H9 (cell line): ENCODE results near the gene FBXL15. TPM values are rescaled to one million over a fixed set of nuclear protein-coding genes. Genes with fewer than 3 reads are reported as not detected.

Experiments used
- DNase-seq: peaks from one replicate; pipeline ENCODE4 v3.0.0-alpha.2; 2017
- H2AFZ ChIP-seq: one replicate; pipeline ENCODE4 v1.6.1; 2013; ENCODE audit warnings: mild to moderate bottlenecking, low read length, control low read depth, moderate library complexity
- H2AK5ac ChIP-seq: 2 replicates; pipeline ENCODE4 v1.6.1; 2013; ENCODE audit warnings: low read length, control low read depth, mixed read lengths; ENCODE audit not compliant: insufficient read length
- H2BK120ac ChIP-seq: one replicate; pipeline ENCODE4 v1.6.1; 2013; ENCODE audit warnings: low read depth, mild to moderate bottlenecking, low read length, control low read depth, inconsistent platforms; ENCODE audit not compliant: poor library complexity, severe bottlenecking
- H2BK12ac ChIP-seq: 2 replicates; pipeline ENCODE4 v1.6.1; 2013; ENCODE audit warnings: low read length, control low read depth, mixed read lengths, low read depth; ENCODE audit not compliant: insufficient read length
- H2BK15ac ChIP-seq: 2 replicates; pipeline ENCODE4 v1.6.1; 2013; ENCODE audit warnings: low read depth, low read length, control low read depth
- H2BK20ac ChIP-seq: one replicate; pipeline ENCODE4 v1.6.1; 2013; ENCODE audit warnings: low read depth, mild to moderate bottlenecking, low read length, control low read depth, inconsistent platforms; ENCODE audit not compliant: poor library complexity, severe bottlenecking
- H2BK5ac ChIP-seq: 2 replicates; pipeline ENCODE4 v1.6.1; 2013; ENCODE audit warnings: low read length, control low read depth, mixed read lengths; ENCODE audit not compliant: insufficient read length
- H3K14ac ChIP-seq: 2 replicates; pipeline ENCODE4 v1.6.1; 2013; ENCODE audit warnings: low read length, control low read depth; ENCODE audit not compliant: insufficient read depth
- H3K18ac ChIP-seq: 2 replicates; pipeline ENCODE4 v1.6.1; 2013; ENCODE audit warnings: low read depth, mild to moderate bottlenecking, mixed read lengths, low read length, control low read depth; ENCODE audit not compliant: insufficient read length
- H3K23ac ChIP-seq: 2 replicates; pipeline ENCODE4 v1.6.1; 2013; ENCODE audit warnings: low read length, control low read depth, mixed read lengths, low read depth; ENCODE audit not compliant: insufficient read length
- H3K23me2 ChIP-seq: 2 replicates; pipeline ENCODE4 v1.6.1; 2013; ENCODE audit warnings: low read depth, mild to moderate bottlenecking, mixed read lengths, low read length, control low read depth; ENCODE audit not compliant: insufficient read length, poor library complexity, severe bottlenecking
- H3K27ac ChIP-seq: 2 replicates; pipeline ENCODE4 v1.5.1; 2013; ENCODE audit warnings: low read length, control low read depth, mixed read lengths, low read depth; ENCODE audit not compliant: insufficient read length
- H3K27me3 ChIP-seq: 2 replicates; pipeline ENCODE4 v1.6.1; 2013; ENCODE audit warnings: low read length, control low read depth, inconsistent platforms; ENCODE audit not compliant: insufficient read depth
- H3K4ac ChIP-seq: 2 replicates; pipeline ENCODE4 v1.6.1; 2013; ENCODE audit warnings: low read depth, mild to moderate bottlenecking, control low read depth, inconsistent platforms, low read length, moderate library complexity
- H3K4me1 ChIP-seq: 2 replicates; pipeline ENCODE4 v1.6.1; 2013; ENCODE audit warnings: low read length, control low read depth, inconsistent platforms; ENCODE audit not compliant: insufficient read depth
- H3K4me2 ChIP-seq: 2 replicates; pipeline ENCODE4 v1.6.1; 2013; ENCODE audit warnings: low read length, control low read depth, mixed read lengths; ENCODE audit not compliant: insufficient read length, insufficient read depth
- H3K56ac ChIP-seq: 2 replicates; pipeline ENCODE4 v1.6.1; 2013; ENCODE audit warnings: low read depth, mild to moderate bottlenecking, mixed read lengths, low read length, control low read depth; ENCODE audit not compliant: insufficient read length
- H3K79me1 ChIP-seq: 2 replicates; pipeline ENCODE4 v1.6.1; 2013; ENCODE audit warnings: low read depth, mild to moderate bottlenecking, moderate library complexity, low read length, control low read depth, inconsistent platforms; ENCODE audit not compliant: insufficient read depth, poor library complexity, severe bottlenecking
- H3K79me2 ChIP-seq: 2 replicates; pipeline ENCODE4 v1.6.1; 2013; ENCODE audit warnings: low read length, control low read depth, inconsistent platforms; ENCODE audit not compliant: insufficient read depth
- H3K9ac ChIP-seq: 2 replicates; pipeline ENCODE4 v1.6.1; 2013; ENCODE audit warnings: low read length, control low read depth, mixed read lengths; ENCODE audit not compliant: insufficient read length; ENCODE audit errors: extremely low read depth
- H3K9me3 ChIP-seq: one replicate; pipeline ENCODE4 v1.6.1; 2013; ENCODE audit warnings: low read depth, low read length, inconsistent platforms; ENCODE audit not compliant: control insufficient read depth
- H3T11ph ChIP-seq: one replicate; pipeline ENCODE4 v1.6.1; 2013; ENCODE audit warnings: mild to moderate bottlenecking, low read length, control low read depth, inconsistent platforms
- H4K20me1 ChIP-seq: one replicate; pipeline ENCODE4 v1.6.1; 2013; ENCODE audit not compliant: control insufficient read depth, insufficient read length, insufficient read depth
- H4K5ac ChIP-seq: 2 replicates; pipeline ENCODE4 v1.6.1; 2013; ENCODE audit warnings: low read depth, mild to moderate bottlenecking, mixed read lengths, low read length, control low read depth; ENCODE audit not compliant: insufficient read length
- H4K8ac ChIP-seq: replicated peaks from 2 replicates; pipeline ENCODE4 v1.6.1; 2013; ENCODE audit warnings: low read length, control low read depth, mixed read lengths, low read depth; ENCODE audit not compliant: insufficient read length
- H4K91ac ChIP-seq: 2 replicates; pipeline ENCODE4 v1.6.1; 2013; ENCODE audit warnings: low read depth, mild to moderate bottlenecking, moderate library complexity, mixed read lengths, low read length, control low read depth; ENCODE audit not compliant: insufficient read length
- H3K27ac Mint-ChIP-seq, 3 experiments: 2 replicates in 2 of 3; 3 replicates in 1 of 3; pipeline ENCODE4 v1.8.0; 2020 to 2021; ENCODE audit warnings: mixed read lengths in 3 of 3, mild to moderate bottlenecking in 1 of 3, moderate library complexity in 1 of 3
- H3K27me3 Mint-ChIP-seq: 2 replicates; pipeline ENCODE4 v1.8.0; 2021; ENCODE audit warnings: low read depth, mild to moderate bottlenecking, moderate library complexity, mixed read lengths
- H3K36me3 Mint-ChIP-seq, 3 experiments: 2 replicates in 2 of 3; 3 replicates in 1 of 3; pipeline ENCODE4 v1.8.0; 2020 to 2021; ENCODE audit warnings: low read depth in 3 of 3, mixed read lengths in 3 of 3; ENCODE audit not compliant: insufficient read depth in 1 of 3
- H3K4me1 Mint-ChIP-seq, 2 experiments: 2 replicates each; pipeline ENCODE4 v1.8.0; 2020; ENCODE audit warnings: mixed read lengths in 2 of 2
- H3K4me3 Mint-ChIP-seq, 2 experiments: 2 replicates in 1 of 2; 3 replicates in 1 of 2; pipeline ENCODE4 v1.8.0; 2020 to 2021; ENCODE audit warnings: mild to moderate bottlenecking in 2 of 2, mixed read lengths in 2 of 2, moderate library complexity in 1 of 2
- H3K9me3 Mint-ChIP-seq, 2 experiments: 2 replicates in 1 of 2; 3 replicates in 1 of 2; pipeline ENCODE4 v1.8.0; 2020; ENCODE audit warnings: mild to moderate bottlenecking in 2 of 2, mixed read lengths in 2 of 2, moderate library complexity in 1 of 2
- CTCF ChIP-seq: fragments of 200-600 bp; sonication (generic); conservative IDR thresholded peaks from 3 replicates; pipeline ENCODE4 v1.8.0; 2021; ENCODE audit warnings: antibody characterized with exemption, mild to moderate bottlenecking
- WGBS: extraction: QIAGEN DNeasy Blood & Tissue Kit; methylation state at CpG from one replicate; pipeline ENCODE4 v1.1.7; 2013; ENCODE audit warnings: missing lambda C conversion rate, low lambda C conversion rate, mixed read lengths; ENCODE audit not compliant: insufficient read length; ENCODE audit errors: extremely low coverage; 5-methylcytosine and 5-hydroxymethylcytosine counted together
- total RNA-seq: library from RNA; stranded (reverse); gene quantifications from 2 replicates; pipeline ENCODE4 v1.2.1, GENCODE V29; 2021

Gene FBXL15
- total RNA-seq, 1 experiment from 2014 or later: 9.1 TPM

DNA sequence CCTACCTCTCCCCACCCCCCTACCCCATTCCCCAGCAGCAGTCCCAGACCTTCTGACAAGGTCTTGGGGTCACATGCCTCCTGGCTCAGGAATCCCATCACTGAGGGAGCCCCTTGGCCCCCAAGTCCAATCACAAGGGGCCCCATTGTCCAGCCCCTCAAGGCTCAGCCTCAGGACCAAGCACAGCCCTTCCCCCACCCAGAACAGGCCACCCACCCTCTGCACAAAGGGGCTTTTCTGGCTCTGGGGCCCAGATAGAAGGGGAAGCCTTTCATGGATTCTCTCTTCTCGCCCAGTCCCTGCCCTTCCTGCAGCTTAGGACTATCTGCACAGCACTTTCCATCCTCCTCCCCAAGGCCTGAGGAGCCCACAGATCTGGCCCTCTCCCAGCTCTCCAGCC is 4.8 kb downstream of the FBXL15 start:
- H3K4ac ChIP-seq: no peak overlapping the region
- peaks cover 13% of the 10 kb centered on the region for H3K23me2 ChIP-seq
- H3K23ac ChIP-seq: no peak overlapping the region
- DNase-seq: no peak
- H3K79me2 ChIP-seq: no peaks in the 10 kb centered on the region
- Mint-ChIP-seq H3K36me3 (peaks cover 6 to 17% (median 16%) of the 10 kb centered on the region in 3 experiments; a peak in 5 of 7 replicates), H3K4me1 (peaks cover 4 to 13% of the 10 kb centered on the region in 2 experiments; a peak in 2 of 4 replicates), H3K4me3 (no peak overlapping the region), H3K9me3 (no peaks in the 10 kb centered on the region), H3K27ac (no peak overlapping the region), H3K27me3 (peaks cover 12% of the 10 kb centered on the region)
- no peaks in the 10 kb centered on the region for H4K20me1 ChIP-seq
- no peak overlapping the region for H3K4me2 ChIP-seq
- no peak overlapping the region for H2AK5ac ChIP-seq
- H2BK120ac ChIP-seq: no peak overlapping the region
- no peaks in the 10 kb centered on the region; the same call in 1 of the 2 replicates for H3K4me1 ChIP-seq
- H3K14ac ChIP-seq: no peak overlapping the region
- no peak for TF ChIP-seq CTCF
- H3K18ac ChIP-seq: no peak overlapping the region
- H3K27me3 ChIP-seq: no peaks in the 10 kb centered on the region
- no peak overlapping the region for H2BK15ac ChIP-seq
- no peaks in the 10 kb centered on the region for H3K9me3 ChIP-seq
- H3K27ac ChIP-seq: no peak overlapping the region
- H3K79me1 ChIP-seq: no peaks in the 10 kb centered on the region
- H3T11ph ChIP-seq: no peak overlapping the region
- H4K5ac ChIP-seq: no peak overlapping the region
- no peak overlapping the region for H3K56ac ChIP-seq
- H2BK20ac ChIP-seq: no peak overlapping the region
- no peak overlapping the region for H2AFZ ChIP-seq
- no CpG with 5 or more reads among the region's 1 CpG for WGBS
- H2BK5ac ChIP-seq: no peak overlapping the region
- no peak overlapping the region for H4K8ac ChIP-seq
- H3K9ac ChIP-seq: no peak overlapping the region
- no peak overlapping the region for H2BK12ac ChIP-seq
- no peak overlapping the region for H4K91ac ChIP-seq
